LNCAP (cell line): ENCODE data around the gene FGF9.

Experiments
- TF ChIP-seq, protein P1 (sequence below): fragments of 450-650 bp; IDR thresholded peaks from 2 replicates; pipeline ENCODE4 v1.5.1; 2017; ENCODE audit warnings: mild to moderate bottlenecking

Gene FGF9

DNA sequence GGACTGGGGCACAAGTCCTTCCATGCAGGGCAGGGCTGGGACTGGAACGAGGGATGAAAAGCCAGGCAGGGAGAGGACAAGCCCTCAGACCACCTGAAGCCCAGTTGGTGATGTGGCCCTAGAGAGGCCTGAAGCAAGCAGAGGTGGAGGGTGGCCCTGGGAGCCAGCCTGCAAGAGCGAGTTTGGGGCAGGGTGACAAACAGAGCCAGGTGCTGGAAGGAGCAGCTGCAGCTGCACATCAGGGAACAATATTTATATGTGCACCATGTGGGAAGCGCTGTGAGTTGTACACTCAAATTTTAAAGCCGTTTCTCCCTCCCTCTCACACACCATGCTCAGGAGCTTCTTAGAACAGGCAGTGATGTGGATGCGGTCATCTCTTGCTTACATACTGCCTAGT, 67.8 kb downstream of the FGF9 start:
- TF ChIP-seq, protein P1, sequence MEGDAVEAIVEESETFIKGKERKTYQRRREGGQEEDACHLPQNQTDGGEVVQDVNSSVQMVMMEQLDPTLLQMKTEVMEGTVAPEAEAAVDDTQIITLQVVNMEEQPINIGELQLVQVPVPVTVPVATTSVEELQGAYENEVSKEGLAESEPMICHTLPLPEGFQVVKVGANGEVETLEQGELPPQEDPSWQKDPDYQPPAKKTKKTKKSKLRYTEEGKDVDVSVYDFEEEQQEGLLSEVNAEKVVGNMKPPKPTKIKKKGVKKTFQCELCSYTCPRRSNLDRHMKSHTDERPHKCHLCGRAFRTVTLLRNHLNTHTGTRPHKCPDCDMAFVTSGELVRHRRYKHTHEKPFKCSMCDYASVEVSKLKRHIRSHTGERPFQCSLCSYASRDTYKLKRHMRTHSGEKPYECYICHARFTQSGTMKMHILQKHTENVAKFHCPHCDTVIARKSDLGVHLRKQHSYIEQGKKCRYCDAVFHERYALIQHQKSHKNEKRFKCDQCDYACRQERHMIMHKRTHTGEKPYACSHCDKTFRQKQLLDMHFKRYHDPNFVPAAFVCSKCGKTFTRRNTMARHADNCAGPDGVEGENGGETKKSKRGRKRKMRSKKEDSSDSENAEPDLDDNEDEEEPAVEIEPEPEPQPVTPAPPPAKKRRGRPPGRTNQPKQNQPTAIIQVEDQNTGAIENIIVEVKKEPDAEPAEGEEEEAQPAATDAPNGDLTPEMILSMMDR = no peak

DNA sequence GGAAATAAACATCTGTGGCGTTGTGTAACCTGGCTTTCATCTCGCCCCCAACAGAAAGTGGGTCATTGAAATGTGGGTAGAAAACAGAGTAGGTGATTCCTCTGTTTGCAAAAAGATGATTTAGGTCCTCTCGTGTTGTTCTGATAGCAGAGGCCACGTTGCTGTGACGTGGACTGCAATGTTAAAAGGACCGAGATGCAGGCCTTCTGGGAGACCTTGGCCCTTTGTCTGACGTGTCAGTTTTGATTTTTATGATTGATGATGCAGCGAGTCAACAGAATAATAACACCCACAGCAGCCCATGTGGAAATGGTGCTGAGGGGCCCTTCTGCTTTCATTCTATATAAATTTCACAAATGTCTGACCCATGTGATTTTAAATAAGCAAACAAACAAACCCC, 68.9 kb downstream of the FGF9 start:
- TF ChIP-seq, protein P1 = no peak

DNA sequence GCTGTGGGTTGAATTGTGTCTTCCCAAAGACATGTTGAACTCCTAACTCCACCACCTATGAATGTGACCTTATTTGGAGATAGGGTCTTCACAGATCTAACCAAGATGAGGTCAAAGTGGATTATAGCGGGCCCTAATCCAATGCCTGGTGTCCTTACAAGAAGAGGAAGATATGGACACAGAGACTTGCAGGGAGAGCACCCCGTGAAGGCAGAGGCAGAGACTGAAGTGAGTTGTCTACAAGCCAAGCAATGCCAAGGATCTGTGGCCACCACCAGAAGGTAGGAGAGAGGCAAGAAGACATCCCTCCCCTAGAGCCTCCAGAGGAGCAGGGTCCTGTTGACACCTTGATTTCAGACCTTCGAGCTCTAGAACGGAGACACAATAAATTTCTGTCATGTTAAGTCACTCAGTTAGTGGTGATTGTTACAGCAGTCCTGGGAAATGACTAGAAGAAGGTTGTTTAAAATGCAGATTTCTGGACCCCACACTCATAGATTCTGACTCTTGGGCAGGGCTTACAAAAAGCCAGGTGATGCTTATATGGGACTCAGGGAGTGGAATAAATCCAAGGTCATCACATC, 70.6 kb downstream of the FGF9 start:
- TF ChIP-seq, protein P1 = no peak

DNA sequence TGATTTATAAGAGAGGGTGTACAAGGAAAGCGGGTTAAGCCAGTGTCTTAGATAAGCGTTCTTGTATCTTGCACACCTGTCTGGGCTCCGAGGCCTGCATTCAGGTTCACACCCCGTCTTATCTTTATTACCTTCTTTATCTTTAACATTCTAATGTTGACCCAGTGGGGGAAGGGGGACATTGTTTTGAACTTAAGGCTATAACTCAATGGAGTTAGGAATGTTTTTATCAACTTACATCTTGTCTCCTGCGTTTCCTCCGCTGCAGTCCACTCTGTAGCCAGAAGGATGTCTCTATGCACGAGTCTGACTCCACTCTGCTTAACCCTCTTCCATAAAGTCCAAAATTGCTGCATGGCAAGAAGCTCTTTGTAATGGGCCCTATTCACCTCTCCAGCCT, 71.2 kb downstream of the FGF9 start:
- TF ChIP-seq, protein P1 = no peak

DNA sequence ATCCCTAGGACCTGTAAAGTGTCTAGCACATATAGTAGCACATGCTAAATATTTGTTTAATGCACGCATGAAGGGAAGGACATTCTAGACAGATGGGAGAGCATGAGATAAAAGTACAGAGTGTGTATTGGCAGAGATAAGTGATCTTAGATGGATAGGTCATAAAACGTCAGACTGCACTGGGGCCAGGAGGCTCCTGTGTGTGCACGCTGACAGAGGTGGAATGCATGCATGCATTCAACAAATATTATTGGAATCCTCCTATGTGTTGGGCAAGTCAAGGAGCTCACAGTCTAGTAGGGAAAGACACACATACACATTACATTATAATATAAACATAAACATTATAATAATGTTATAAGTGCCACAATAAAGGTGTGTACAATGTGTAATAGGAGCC, 73.3 kb downstream of the FGF9 start:
- TF ChIP-seq, protein P1 = no peak

DNA sequence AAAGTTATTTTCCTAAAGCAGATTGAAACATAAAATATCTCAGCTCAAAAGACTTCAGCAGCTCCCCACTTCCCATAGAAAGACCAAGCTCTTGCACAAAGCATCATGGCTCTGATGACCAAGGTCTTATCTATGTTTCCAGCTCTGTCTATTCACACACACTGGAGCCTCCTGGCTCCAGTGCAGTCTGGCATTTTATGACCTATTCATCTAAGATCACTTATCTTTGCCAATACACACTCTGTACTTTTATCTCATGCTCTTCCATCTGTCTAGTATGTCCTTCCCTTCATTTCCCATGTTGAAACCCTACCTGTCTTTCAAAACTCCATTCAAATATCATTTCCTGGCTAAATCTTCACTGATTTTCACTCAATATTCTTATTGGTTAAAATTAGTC, 74.4 kb downstream of the FGF9 start:
- TF ChIP-seq, protein P1 = no peak

DNA sequence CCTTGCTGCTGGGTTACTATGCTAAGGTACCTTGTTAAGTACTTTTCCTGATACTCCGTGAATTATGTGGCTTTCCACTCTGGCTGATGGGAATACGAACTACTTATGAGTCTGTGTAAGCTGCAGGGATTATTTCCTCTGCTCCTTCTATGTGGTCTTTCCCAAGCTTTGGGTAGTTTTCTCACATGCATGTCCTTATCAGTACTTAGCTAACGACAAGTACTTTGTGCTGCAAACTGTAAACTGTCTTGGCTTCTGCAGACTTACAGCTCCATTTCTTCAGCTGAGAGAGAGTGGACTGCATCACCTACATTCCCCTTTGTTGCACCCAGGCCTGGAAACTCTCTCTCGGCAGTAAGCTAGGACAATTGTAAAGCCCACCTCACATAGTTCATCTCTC, 76.6 kb downstream of the FGF9 start:
- TF ChIP-seq, protein P1 = no peak

DNA sequence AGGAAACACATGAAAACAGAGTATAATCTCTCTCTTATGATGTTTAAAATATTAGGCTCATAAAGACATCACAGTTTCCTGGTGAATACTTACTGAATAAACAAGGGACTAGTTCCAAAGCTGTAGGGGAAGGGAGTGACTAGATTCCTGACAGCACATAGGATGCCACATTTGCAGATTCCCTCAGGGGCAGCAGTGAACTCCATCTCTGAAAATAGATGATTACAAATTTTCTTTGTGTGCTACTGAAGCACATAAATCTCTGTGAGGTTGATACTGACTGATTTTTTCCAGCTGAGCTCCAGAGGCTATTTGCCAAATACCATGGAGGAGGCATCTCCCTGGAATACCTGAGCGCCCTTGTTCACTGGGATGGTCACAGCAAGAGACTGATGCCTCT, 77.3 kb downstream of the FGF9 start:
- TF ChIP-seq, protein P1 = no peak
